Testis (tissue), 2 donors: ENCODE data around the gene MAP4K1.

ENCODE experiments used
- POLR2A ChIP-seq: fragments of 450-650 bp; IDR thresholded peaks from one replicate; pipeline ENCODE4 v1.6.1; 2017; ENCODE audit warnings: antibody characterized with exemption, mild to moderate bottlenecking, moderate library complexity
- TF ChIP-seq, protein P1 (sequence below), 3 experiments: fragments of 450-650 bp in 2 of 3; fragments of 200-600 bp in 1 of 3; sonication (generic) in 1 of 3; IDR thresholded peaks; one replicate each; pipeline ENCODE4 v1.5.1; 2016 to 2019; ENCODE audit warnings: antibody characterized with exemption in 3 of 3, mild to moderate bottlenecking in 2 of 3, moderate library complexity in 1 of 3

DNA sequence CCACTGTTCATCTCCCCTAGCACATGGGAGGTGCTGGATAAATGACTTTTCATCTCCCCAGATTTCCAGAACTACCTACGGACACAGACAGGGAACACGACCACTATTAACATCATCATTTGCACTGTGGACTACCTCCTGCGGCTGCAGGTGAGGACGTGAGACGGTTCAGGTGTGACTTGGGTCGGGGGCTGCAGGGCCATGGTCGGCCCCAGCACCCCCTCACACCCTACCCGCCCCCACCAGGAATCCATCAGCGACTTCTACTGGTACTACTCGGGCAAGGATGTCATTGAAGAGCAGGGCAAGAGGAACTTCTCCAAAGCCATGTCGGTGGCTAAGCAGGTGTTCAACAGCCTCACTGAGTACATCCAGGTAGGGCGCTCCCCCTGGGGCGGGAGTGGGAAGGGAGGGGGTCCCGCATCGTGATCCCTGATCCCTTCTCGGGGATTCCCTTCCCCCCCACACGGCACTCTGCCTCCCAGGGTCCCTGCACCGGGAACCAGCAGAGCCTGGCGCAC is 74.4 kb downstream of the MAP4K1 start:
- TF ChIP-seq, protein P1, sequence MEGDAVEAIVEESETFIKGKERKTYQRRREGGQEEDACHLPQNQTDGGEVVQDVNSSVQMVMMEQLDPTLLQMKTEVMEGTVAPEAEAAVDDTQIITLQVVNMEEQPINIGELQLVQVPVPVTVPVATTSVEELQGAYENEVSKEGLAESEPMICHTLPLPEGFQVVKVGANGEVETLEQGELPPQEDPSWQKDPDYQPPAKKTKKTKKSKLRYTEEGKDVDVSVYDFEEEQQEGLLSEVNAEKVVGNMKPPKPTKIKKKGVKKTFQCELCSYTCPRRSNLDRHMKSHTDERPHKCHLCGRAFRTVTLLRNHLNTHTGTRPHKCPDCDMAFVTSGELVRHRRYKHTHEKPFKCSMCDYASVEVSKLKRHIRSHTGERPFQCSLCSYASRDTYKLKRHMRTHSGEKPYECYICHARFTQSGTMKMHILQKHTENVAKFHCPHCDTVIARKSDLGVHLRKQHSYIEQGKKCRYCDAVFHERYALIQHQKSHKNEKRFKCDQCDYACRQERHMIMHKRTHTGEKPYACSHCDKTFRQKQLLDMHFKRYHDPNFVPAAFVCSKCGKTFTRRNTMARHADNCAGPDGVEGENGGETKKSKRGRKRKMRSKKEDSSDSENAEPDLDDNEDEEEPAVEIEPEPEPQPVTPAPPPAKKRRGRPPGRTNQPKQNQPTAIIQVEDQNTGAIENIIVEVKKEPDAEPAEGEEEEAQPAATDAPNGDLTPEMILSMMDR (IDR thresholded peaks at IDR 0.05): no peak
- no peak for TF ChIP-seq POLR2A
